Duodenal mucosa (tissue), 2 donors: ENCODE data around the gene ZC3H18.

Experiments used
- H3K27ac ChIP-seq: one replicate; pipeline ENCODE4 v1.7.0; 2013; ENCODE audit warnings: low read depth, low read length
- H3K27me3 ChIP-seq, 2 donors: one replicate each; pipeline ENCODE4 v1.7.0; 2013; ENCODE audit warnings: low read length in 2 of 2, control low read depth in 1 of 2; ENCODE audit not compliant: insufficient read depth in 2 of 2, control insufficient read depth in 1 of 2
- H3K36me3 ChIP-seq, 2 donors: one replicate each; pipeline ENCODE4 v1.7.0; 2013; ENCODE audit warnings: low read length in 2 of 2, control low read depth in 1 of 2; ENCODE audit not compliant: insufficient read depth in 2 of 2, control insufficient read depth in 1 of 2
- H3K4me1 ChIP-seq, 2 donors: one replicate each; pipeline ENCODE4 v1.7.0; 2013; ENCODE audit warnings: low read length in 2 of 2, control low read depth in 1 of 2; ENCODE audit not compliant: insufficient read depth in 2 of 2, control insufficient read depth in 1 of 2
- H3K4me3 ChIP-seq, 2 donors: one replicate each; pipeline ENCODE4 v1.7.0; 2013; ENCODE audit warnings: low read length in 2 of 2, low read depth in 1 of 2
- H3K9ac ChIP-seq, 2 donors: one replicate each; pipeline ENCODE4 v1.7.0; 2013; ENCODE audit warnings: low read length in 2 of 2, low read depth in 1 of 2
- H3K9me3 ChIP-seq, 2 donors: one replicate each; pipeline ENCODE4 v1.7.0; 2013; ENCODE audit warnings: low read length in 2 of 2, control low read depth in 1 of 2; ENCODE audit not compliant: control insufficient read depth in 1 of 2

ZC3H18 gene

GRCh38 chr16:88638323-88639230, 68.4 kb downstream of the ZC3H18 start, which contains the start of gene IL17C:
TSS of gene IL17C (plus strand) at chr16:88638572. CDS start at chr16:88638642, 70 bp downstream.
- no peak within 1 kb of the TSS for H3K4me3 ChIP-seq
- peaks cover 25 to 34% of the 10 kb centered on the region in 2 donors for H3K27me3 ChIP-seq
- H3K9me3 ChIP-seq = no peaks in the 10 kb centered on the region
- H3K9ac ChIP-seq = no peak within 1 kb of the TSS
- peaks cover 24 to 33% of the 10 kb centered on the region in 2 donors for H3K4me1 ChIP-seq
- no peak within 1 kb of the TSS for H3K27ac ChIP-seq
- peaks cover 0 to 4% of the 10 kb centered on the region in 2 donors for H3K36me3 ChIP-seq

DNA sequence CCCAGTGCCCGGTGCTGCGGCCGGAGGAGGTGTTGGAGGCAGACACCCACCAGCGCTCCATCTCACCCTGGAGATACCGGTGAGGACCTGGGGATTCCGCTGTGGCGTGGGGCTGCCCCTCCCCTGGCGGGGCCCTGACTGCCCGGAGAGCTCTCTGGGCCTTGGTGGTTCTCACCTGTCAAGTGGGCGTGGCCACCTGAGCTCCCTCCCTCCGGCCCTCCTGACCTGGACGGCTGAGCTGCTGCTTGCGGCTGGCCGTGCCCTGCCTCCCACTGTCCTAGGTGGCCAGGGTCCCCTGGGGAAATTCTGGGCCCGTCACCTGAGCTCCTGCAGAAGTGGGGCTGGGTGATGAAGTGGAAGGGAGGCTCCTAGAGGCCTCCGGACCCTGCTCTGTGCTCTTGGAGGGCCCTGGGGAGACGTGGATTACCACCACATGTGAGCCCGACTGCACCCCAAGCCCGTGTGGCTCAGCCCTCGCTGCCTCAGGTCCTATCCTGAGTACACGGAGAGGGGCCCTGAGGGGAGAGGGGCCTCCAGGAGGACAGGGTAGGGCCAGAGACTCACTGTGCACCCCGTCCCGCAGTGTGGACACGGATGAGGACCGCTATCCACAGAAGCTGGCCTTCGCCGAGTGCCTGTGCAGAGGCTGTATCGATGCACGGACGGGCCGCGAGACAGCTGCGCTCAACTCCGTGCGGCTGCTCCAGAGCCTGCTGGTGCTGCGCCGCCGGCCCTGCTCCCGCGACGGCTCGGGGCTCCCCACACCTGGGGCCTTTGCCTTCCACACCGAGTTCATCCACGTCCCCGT, 69.2 kb downstream of the ZC3H18 start:
- Histone ChIP-seq H3K27me3 (peaks cover 25 to 34% of the 10 kb centered on the region in 2 donors), H3K4me1 (peaks cover 20 to 25% of the 10 kb centered on the region in 2 donors), H3K9ac (no peak overlapping the region), H3K36me3 (peaks cover 3 to 4% of the 10 kb centered on the region in 2 donors), H3K27ac (no peak overlapping the region), H3K4me3 (peak overlapping the region in 1 of 2 donors; percentile 9), H3K9me3 (no peaks in the 10 kb centered on the region)

- no peak overlapping the region for H3K4me3 ChIP-seq
- peaks cover 25 to 34% of the 10 kb centered on the region in 2 donors for H3K27me3 ChIP-seq
- peaks cover 19 to 20% of the 10 kb centered on the region in 2 donors for H3K4me1 ChIP-seq
- H3K27ac ChIP-seq = no peak overlapping the region
- no peaks in the 10 kb centered on the region for H3K9me3 ChIP-seq
- no peak overlapping the region for H3K9ac ChIP-seq
- H3K36me3 ChIP-seq = peaks cover 4 to 6% of the 10 kb centered on the region in 2 donors
Observed at GRCh38 chr16:88640039-88640495, 69.9 kb downstream of the ZC3H18 start.

- Histone ChIP-seq H3K27ac (no peak overlapping the region), H3K9ac (no peak overlapping the region), H3K4me3 (no peak overlapping the region), H3K4me1 (peaks cover 17 to 20% of the 10 kb centered on the region in 2 donors), H3K9me3 (no peaks in the 10 kb centered on the region), H3K36me3 (peaks cover 4 to 8% of the 10 kb centered on the region in 2 donors), H3K27me3 (peaks cover 24 to 34% of the 10 kb centered on the region in 2 donors)
Observed at GRCh38 chr16:88640498-88641247, 70.5 kb downstream of the ZC3H18 start.

GRCh38 chr16:88642881-88643643, 72.9 kb downstream of the ZC3H18 start:
- Histone ChIP-seq H3K4me1 (peaks cover 20 to 23% of the 10 kb centered on the region in 2 donors), H3K36me3 (peaks cover 7 to 8% of the 10 kb centered on the region in 2 donors), H3K4me3 (no peak overlapping the region), H3K27ac (no peak overlapping the region), H3K9ac (no peak overlapping the region), H3K9me3 (no peaks in the 10 kb centered on the region), H3K27me3 (peaks cover 21 to 30% of the 10 kb centered on the region in 2 donors)

DNA sequence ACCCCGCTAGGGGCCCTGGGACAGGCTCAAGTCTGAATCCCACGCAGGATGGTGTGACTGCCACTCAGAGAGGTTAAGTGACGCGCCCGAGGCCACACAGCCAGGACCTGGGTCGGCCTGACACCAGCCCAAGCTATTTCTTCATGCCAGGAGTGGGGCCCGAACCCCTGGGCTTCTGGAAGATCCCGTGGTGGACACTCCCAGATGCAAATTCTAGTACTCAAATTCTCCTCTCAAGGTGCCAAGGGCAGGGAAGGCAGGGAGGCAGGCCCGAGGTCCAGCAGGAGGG, 73.4 kb downstream of the ZC3H18 start:
- Histone ChIP-seq H3K36me3 (peaks cover 7 to 8% of the 10 kb centered on the region in 2 donors), H3K27ac (no peak overlapping the region), H3K27me3 (peaks cover 19 to 24% of the 10 kb centered on the region in 2 donors), H3K9ac (no peak overlapping the region), H3K4me3 (no peak overlapping the region), H3K9me3 (no peaks in the 10 kb centered on the region), H3K4me1 (peaks cover 15 to 20% of the 10 kb centered on the region in 2 donors)

- no peak overlapping the region for H3K4me3 ChIP-seq
- peaks cover 8 to 12% of the 10 kb centered on the region in 2 donors for H3K36me3 ChIP-seq
- peaks cover 8 to 23% of the 10 kb centered on the region in 2 donors for H3K4me1 ChIP-seq
- H3K27me3 ChIP-seq = peaks cover under 1 to 6% of the 10 kb centered on the region in 2 donors
- no peak overlapping the region for H3K9ac ChIP-seq
- H3K27ac ChIP-seq = no peak overlapping the region
- no peaks in the 10 kb centered on the region for H3K9me3 ChIP-seq
Observed at GRCh38 chr16:88645455-88645854, 75.3 kb downstream of the ZC3H18 start.

DNA sequence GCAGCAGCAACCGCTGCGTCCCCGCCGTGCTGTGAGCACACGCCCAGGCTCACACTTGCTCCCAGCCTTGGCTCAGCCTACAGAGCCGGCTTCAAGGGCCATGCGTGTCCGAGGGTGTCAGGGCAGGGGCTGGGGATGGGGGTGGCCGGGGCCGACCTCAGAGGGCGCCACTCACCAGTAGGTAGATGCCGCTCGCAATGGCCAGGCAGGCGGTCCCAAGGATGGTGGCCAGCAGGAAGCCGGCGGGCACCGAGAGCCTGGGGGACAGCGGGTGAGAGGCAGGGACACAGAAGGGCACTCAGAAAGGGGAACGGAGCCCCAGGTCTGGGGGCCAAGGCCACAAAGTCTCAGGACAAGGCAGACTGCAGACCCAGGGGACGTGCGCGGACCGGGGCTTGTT, 75.7 kb downstream of the ZC3H18 start:
- peaks cover 0 to under 1% of the 10 kb centered on the region in 2 donors for H3K27me3 ChIP-seq
- H3K36me3 ChIP-seq = peaks cover 8 to 12% of the 10 kb centered on the region in 2 donors
- H3K4me1 ChIP-seq = peaks cover 8 to 23% of the 10 kb centered on the region in 2 donors
- H3K4me3 ChIP-seq = no peak overlapping the region
- no peak overlapping the region for H3K27ac ChIP-seq
- no peak overlapping the region for H3K9ac ChIP-seq
- H3K9me3 ChIP-seq = no peaks in the 10 kb centered on the region

- Histone ChIP-seq H3K36me3 (peaks cover 8 to 12% of the 10 kb centered on the region in 2 donors), H3K27ac (no peak overlapping the region), H3K9ac (no peak overlapping the region), H3K9me3 (no peaks in the 10 kb centered on the region), H3K4me1 (peaks cover 12 to 28% of the 10 kb centered on the region in 2 donors), H3K27me3 (no peaks in the 10 kb centered on the region), H3K4me3 (no peak overlapping the region)
Observed at GRCh38 chr16:88646345-88647034, 76.3 kb downstream of the ZC3H18 start.
